ENCODE results near the gene LILRA1. TPM values are rescaled to one million over a fixed set of nuclear protein-coding genes. Genes with fewer than 3 reads are reported as not detected.
"Not testable (repeated sequence)": the region's sequence is repeated elsewhere in the genome, so short reads cannot be mapped to it uniquely, and the experiment has no call there.

The LILRA1 gene
- total RNA-seq, 4 donors from 2014 or later = 1.1 to 4.8 TPM; not detected in 2

DNA sequence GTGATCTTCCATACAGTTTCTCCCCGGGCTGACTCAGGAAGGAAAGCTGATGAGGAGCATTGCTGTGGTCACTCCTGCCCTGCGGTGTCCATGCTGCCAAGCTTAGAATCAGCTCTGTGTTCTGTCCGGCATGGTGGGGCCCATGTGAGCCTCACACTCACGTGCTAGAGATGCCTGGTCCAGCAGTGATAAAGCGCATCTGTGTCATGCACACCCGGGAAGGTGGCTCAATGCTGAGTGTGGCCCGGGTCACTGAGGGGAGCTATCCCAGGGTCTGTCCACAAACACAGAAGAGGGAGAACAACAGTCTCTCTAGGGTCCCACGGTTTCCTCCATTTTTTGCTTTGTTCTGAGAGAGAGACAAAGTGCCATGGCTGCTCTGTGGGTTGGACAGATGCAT lies 33.3 kb downstream of the LILRA1 start:
- TF ChIP-seq, protein P1, sequence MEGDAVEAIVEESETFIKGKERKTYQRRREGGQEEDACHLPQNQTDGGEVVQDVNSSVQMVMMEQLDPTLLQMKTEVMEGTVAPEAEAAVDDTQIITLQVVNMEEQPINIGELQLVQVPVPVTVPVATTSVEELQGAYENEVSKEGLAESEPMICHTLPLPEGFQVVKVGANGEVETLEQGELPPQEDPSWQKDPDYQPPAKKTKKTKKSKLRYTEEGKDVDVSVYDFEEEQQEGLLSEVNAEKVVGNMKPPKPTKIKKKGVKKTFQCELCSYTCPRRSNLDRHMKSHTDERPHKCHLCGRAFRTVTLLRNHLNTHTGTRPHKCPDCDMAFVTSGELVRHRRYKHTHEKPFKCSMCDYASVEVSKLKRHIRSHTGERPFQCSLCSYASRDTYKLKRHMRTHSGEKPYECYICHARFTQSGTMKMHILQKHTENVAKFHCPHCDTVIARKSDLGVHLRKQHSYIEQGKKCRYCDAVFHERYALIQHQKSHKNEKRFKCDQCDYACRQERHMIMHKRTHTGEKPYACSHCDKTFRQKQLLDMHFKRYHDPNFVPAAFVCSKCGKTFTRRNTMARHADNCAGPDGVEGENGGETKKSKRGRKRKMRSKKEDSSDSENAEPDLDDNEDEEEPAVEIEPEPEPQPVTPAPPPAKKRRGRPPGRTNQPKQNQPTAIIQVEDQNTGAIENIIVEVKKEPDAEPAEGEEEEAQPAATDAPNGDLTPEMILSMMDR (IDR thresholded peaks at IDR 0.05; ENCODE audit: low read depth) = no peak

DNA sequence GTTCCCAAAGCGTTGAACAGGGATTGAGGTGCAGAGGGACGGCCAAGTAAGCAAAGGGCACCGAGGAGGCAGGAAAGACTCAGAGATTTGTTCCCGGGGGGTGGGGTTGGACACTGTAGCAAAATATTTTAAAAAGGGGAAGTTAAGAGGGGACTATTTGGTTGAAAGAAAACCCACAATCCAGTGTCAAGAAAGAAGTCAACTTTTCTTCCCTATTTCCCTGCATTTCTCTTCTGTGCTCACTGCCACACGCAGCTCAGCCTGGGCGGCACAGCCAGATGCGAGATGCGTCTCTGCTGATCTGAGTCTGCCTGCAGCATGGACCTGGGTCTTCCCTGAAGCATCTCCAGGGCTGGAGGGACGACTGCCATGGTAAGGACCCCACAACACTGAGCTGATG lies 36.8 kb downstream of the LILRA1 start, which contains the start of gene LILRB1:
Gene LILRB1, plus strand, starts transcription at position 223 of the 400 bp plus-strand sequence. CDS start 590 bp downstream, outside the sequence.
- TF ChIP-seq, protein P1 (IDR thresholded peaks at IDR 0.05; ENCODE audit: low read depth) = not testable (repeated sequence)

DNA sequence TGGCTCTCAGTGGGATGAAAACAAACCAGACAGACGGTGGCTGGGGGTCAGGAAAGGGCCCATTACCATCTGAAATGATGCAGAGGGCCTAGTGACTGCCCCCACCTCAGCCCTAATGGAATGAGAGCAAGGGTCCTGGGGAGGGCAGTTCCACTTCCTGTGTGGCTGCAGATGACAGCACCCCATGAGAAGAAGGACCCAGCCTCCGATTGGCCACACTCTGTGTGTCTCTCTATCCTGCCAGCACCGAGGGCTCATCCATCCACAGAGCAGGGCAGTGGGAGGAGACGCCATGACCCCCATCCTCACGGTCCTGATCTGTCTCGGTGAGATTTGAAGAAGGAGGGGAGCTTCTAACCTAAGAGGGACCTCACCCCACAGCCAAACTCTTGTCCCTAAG lies 37.4 kb downstream of the LILRA1 start:
- TF ChIP-seq, protein P1 (IDR thresholded peaks at IDR 0.05; ENCODE audit: low read depth) = no peak

DNA sequence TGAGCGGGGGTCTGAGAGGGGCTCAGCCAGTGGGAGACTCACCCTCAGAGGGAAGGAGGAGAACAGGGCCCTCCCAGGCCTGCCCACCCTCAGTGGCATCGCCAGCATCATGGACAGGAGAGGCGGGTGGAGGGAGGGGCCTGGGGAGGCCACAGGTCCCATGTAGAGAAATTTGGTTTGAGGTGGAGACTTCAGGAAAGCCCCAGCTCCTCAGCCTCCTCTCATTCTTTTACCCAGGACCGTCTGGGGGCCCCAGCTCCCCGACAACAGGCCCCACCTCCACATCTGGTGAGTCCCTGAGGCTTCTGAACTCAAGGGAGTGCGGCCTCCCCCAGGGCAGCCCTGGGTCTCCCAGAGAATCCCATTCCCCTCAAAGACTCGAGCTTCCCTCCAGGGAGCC lies 40.0 kb downstream of the LILRA1 start:
- TF ChIP-seq, protein P1 (IDR thresholded peaks at IDR 0.05; ENCODE audit: low read depth) = no peak

DNA sequence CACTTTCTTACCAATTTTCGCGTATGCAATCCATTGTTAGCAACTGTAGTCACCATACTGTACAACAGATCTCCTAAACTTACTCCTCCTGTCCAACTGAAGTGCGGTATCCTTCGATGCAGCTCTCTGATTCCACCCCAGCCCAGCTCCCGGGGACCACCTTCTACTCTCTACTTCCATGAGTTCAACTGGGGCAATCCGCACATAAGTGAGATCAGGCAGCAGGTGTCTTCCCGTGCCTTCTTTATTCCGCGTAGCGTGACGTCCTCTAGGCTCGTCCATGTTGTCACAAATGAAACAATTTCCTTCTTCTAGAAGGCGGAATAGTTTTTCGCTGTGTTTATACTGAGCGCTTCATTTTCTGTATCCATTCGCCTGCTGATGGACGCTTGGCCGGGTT lies 45.3 kb downstream of the LILRA1 start:
- TF ChIP-seq, protein P1 (IDR thresholded peaks at IDR 0.05; ENCODE audit: low read depth) = no peak

DNA sequence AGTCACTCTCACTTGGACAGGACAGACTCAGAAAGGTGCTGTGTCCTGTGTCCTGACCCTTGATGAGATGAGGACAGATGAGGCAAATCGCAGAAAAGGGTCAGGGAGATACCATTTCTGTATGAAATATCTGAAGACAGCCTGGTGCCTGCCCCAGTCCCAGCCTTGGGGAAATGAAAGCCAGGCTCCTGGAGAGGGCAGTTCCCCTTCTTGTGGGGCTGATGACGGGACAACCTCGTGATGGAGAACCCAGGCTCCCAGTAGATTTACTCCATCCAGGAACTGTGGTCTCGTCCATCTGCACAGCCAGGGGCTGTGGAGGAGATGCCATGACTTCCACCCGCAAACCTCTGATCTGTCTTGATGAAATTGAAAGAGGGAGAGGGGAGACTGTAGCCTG lies 50.6 kb downstream of the LILRA1 start:
- TF ChIP-seq, protein P1 (IDR thresholded peaks at IDR 0.05; ENCODE audit: low read depth) = no peak

DNA sequence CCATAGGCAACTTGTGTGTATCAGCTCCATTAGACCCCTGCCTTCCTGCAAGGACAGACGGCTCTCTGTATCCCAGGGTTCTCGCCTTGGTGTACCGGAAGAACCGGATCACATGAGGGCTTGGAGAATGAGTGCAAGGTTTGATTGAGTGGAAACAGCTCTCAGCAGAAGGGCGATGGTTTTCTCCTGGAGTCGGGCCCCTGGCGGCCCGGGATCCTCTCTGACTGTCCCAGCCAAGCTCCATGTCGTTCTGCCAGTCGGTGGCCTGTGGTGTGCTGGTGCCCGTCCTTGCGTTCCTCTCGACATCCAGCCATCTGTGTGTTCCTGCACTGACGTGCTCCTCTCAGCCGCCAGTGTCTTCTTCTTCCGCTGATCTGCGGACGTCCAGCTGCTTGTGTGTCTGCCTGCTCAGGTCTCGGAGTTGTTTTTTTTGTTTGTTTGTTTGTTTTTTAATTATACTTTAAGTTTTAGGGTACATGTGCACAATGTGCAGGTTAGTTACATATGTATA lies 53.0 kb downstream of the LILRA1 start:
- TF ChIP-seq, protein P1 (IDR thresholded peaks at IDR 0.05; ENCODE audit: low read depth) = no peak

Measured in subcutaneous adipose tissue (tissue), 4 donors.